GM12878 (cell line): Measurements from ENCODE around the gene DNAJC17. TPM values are rescaled to one million over a fixed set of nuclear protein-coding genes. Genes with fewer than 3 reads are reported as not detected.

Experiments
- GATAD2B ChIP-seq: fragments of 450-650 bp; conservative IDR thresholded peaks from 2 replicates; pipeline ENCODE4 v1.6.1; 2017; ENCODE audit warnings: low read depth, mild to moderate bottlenecking, moderate library complexity
- NRF1 ChIP-seq: conservative IDR thresholded peaks from 2 replicates; pipeline ENCODE4 v1.6.1; 2011; ENCODE audit warnings: mild to moderate bottlenecking, low read depth, low read length, improper control_type of control experiment
- STAT3 ChIP-seq: IDR thresholded peaks from 2 replicates; pipeline ENCODE4 v1.6.1; 2011; ENCODE audit warnings: low read depth, low read length, improper control_type of control experiment
- SUPT20H ChIP-seq: IDR thresholded peaks from 2 replicates; pipeline ENCODE4 v1.6.1; 2011; ENCODE audit warnings: low read depth, mild to moderate bottlenecking, low read length, moderate library complexity, borderline replicate concordance; ENCODE audit not compliant: control insufficient read depth
- TAF1 ChIP-seq: IDR thresholded peaks from 2 replicates; pipeline ENCODE4 v1.6.1; 2011; ENCODE audit warnings: mild to moderate bottlenecking, low read depth, low read length, borderline replicate concordance
- TCF7 ChIP-seq: IDR thresholded peaks from 2 replicates; pipeline ENCODE4 v1.6.1; 2014; ENCODE audit warnings: antibody characterized with exemption, borderline replicate concordance
- ZNF24 ChIP-seq: fragments of 450-650 bp; IDR thresholded peaks from 2 replicates; pipeline ENCODE4 v1.6.1; 2017; ENCODE audit warnings: antibody characterized with exemption, mild to moderate bottlenecking
- polyA plus RNA-seq, 11 experiments: library from polyadenylated mRNA; depleted of rRNA in 4 of 11; unstranded in 6 of 11; stranded (reverse) in 5 of 11; fragments of >200 nt; fragmentation: Nextera tagmentation in 4 of 11; fragmentation: Illumina TruSeq in 1 of 11; extraction: Ambion mirVana in 4 of 11; extraction: Trizol in 1 of 11; gene quantifications; 1 replicate in 1 of 11; 2 replicates in 10 of 11; pipeline versions ENCODE4 v1.2.1 to v1.2.3, GENCODE V29; 2011 to 2016; ENCODE audit warnings: inconsistent platforms in 2 of 11, missing spikeins in 2 of 11, low read depth in 1 of 11
- total RNA-seq, 4 experiments: library from RNA; depleted of rRNA in 3 of 4; stranded (reverse); fragments of >200 nt in 3 of 4; fragmentation: Illumina TruSeq in 1 of 4; extraction: Trizol in 1 of 4; gene quantifications; 2 replicates each; pipeline versions ENCODE4 v1.2.1 to v1.2.3, GENCODE V29; 2013 to 2021
- TF ChIP-seq, protein P1 (sequence below): fragments of 450-650 bp; IDR thresholded peaks from 2 replicates; pipeline ENCODE4 v1.6.1; 2017; ENCODE audit warnings: low read depth, mild to moderate bottlenecking, moderate library complexity
- TF ChIP-seq, protein P2 (sequence below): fragments of 450-650 bp; IDR thresholded peaks from 2 replicates; pipeline ENCODE4 v1.6.1; 2018; ENCODE audit warnings: mild to moderate bottlenecking, low read depth, moderate library complexity; ENCODE audit not compliant: partially characterized antibody
- TF ChIP-seq, protein P3 (sequence below): fragments of 450-650 bp; formaldehyde crosslinking; IDR thresholded peaks from 2 replicates; pipeline ENCODE4 v1.5.0; 2022; ENCODE audit warnings: mild to moderate bottlenecking, missing genetic modification characterization
- TF ChIP-seq, protein P4 (sequence below): fragments of 450-650 bp; IDR thresholded peaks from 2 replicates; pipeline ENCODE4 v1.6.1; 2016; ENCODE audit warnings: mild to moderate bottlenecking
- TF ChIP-seq, protein P5 (sequence below): fragments of 450-650 bp; IDR thresholded peaks from 2 replicates; pipeline ENCODE4 v1.6.1; 2016; ENCODE audit warnings: mild to moderate bottlenecking

DNAJC17 gene
- total and polyA plus RNA-seq, 10 of the 15 experiments (the other 5 are each of a cell fraction or from before 2014, with no cell fraction given), result 6.1 to 62.8 (median 45.4) TPM

DNA sequence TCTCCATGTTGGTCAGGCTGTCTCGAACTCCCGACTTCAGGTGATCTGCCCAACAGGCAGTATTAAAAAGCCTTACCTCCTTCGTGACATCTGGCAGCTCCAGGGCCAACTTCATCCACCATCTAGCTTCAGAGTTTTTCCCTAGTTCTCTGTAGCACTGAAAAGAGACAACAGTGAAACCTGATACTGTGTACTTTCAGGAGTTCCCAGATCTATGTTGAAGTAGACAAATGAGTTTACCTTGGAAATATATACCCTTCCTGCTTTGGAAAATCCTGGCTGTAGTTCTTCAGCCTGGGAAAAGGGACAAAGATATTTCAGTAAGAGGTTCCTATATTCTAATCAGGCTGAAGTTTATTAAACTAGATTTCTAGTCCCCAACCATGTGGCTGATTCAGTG is 70.2 kb downstream of the DNAJC17 start (continued):
- TF ChIP-seq, protein P1, sequence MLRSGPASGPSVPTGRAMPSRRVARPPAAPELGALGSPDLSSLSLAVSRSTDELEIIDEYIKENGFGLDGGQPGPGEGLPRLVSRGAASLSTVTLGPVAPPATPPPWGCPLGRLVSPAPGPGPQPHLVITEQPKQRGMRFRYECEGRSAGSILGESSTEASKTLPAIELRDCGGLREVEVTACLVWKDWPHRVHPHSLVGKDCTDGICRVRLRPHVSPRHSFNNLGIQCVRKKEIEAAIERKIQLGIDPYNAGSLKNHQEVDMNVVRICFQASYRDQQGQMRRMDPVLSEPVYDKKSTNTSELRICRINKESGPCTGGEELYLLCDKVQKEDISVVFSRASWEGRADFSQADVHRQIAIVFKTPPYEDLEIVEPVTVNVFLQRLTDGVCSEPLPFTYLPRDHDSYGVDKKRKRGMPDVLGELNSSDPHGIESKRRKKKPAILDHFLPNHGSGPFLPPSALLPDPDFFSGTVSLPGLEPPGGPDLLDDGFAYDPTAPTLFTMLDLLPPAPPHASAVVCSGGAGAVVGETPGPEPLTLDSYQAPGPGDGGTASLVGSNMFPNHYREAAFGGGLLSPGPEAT, result no peak
- no peak for TF ChIP-seq TAF1
- TF ChIP-seq, protein P2, sequence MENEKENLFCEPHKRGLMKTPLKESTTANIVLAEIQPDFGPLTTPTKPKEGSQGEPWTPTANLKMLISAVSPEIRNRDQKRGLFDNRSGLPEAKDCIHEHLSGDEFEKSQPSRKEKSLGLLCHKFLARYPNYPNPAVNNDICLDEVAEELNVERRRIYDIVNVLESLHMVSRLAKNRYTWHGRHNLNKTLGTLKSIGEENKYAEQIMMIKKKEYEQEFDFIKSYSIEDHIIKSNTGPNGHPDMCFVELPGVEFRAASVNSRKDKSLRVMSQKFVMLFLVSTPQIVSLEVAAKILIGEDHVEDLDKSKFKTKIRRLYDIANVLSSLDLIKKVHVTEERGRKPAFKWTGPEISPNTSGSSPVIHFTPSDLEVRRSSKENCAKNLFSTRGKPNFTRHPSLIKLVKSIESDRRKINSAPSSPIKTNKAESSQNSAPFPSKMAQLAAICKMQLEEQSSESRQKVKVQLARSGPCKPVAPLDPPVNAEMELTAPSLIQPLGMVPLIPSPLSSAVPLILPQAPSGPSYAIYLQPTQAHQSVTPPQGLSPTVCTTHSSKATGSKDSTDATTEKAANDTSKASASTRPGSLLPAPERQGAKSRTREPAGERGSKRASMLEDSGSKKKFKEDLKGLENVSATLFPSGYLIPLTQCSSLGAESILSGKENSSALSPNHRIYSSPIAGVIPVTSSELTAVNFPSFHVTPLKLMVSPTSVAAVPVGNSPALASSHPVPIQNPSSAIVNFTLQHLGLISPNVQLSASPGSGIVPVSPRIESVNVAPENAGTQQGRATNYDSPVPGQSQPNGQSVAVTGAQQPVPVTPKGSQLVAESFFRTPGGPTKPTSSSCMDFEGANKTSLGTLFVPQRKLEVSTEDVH, result no peak
- no peak for TF ChIP-seq TCF7
- TF ChIP-seq NRF1, result no peak
- TF ChIP-seq, protein P3, sequence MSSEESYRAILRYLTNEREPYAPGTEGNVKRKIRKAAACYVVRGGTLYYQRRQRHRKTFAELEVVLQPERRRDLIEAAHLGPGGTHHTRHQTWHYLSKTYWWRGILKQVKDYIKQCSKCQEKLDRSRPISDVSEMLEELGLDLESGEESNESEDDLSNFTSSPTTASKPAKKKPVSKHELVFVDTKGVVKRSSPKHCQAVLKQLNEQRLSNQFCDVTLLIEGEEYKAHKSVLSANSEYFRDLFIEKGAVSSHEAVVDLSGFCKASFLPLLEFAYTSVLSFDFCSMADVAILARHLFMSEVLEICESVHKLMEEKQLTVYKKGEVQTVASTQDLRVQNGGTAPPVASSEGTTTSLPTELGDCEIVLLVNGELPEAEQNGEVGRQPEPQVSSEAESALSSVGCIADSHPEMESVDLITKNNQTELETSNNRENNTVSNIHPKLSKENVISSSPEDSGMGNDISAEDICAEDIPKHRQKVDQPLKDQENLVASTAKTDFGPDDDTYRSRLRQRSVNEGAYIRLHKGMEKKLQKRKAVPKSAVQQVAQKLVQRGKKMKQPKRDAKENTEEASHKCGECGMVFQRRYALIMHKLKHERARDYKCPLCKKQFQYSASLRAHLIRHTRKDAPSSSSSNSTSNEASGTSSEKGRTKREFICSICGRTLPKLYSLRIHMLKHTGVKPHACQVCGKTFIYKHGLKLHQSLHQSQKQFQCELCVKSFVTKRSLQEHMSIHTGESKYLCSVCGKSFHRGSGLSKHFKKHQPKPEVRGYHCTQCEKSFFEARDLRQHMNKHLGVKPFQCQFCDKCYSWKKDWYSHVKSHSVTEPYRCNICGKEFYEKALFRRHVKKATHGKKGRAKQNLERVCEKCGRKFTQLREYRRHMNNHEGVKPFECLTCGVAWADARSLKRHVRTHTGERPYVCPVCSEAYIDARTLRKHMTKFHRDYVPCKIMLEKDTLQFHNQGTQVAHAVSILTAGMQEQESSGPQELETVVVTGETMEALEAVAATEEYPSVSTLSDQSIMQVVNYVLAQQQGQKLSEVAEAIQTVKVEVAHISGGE (CRISPR knock-in tag), result no peak
- TF ChIP-seq, protein P4, sequence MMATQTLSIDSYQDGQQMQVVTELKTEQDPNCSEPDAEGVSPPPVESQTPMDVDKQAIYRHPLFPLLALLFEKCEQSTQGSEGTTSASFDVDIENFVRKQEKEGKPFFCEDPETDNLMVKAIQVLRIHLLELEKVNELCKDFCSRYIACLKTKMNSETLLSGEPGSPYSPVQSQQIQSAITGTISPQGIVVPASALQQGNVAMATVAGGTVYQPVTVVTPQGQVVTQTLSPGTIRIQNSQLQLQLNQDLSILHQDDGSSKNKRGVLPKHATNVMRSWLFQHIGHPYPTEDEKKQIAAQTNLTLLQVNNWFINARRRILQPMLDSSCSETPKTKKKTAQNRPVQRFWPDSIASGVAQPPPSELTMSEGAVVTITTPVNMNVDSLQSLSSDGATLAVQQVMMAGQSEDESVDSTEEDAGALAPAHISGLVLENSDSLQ, result no peak
- no peak for TF ChIP-seq GATAD2B
- TF ChIP-seq SUPT20H, result no peak
- no peak for TF ChIP-seq ZNF24
- TF ChIP-seq STAT3, result no peak
- TF ChIP-seq, protein P5, sequence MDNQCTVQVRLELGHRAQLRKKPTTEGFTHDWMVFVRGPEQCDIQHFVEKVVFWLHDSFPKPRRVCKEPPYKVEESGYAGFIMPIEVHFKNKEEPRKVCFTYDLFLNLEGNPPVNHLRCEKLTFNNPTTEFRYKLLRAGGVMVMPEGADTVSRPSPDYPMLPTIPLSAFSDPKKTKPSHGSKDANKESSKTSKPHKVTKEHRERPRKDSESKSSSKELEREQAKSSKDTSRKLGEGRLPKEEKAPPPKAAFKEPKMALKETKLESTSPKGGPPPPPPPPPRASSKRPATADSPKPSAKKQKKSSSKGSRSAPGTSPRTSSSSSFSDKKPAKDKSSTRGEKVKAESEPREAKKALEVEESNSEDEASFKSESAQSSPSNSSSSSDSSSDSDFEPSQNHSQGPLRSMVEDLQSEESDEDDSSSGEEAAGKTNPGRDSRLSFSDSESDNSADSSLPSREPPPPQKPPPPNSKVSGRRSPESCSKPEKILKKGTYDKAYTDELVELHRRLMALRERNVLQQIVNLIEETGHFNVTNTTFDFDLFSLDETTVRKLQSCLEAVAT, result no peak
- TF ChIP-seq, all 136 proteins: peak for 0
